AG04450 (cell line): ENCODE data around the gene MAP4K1. TPM values are rescaled to one million over a fixed set of nuclear protein-coding genes. Genes with fewer than 3 reads are reported as not detected.
"Not testable (repeated sequence)": the region's sequence is repeated elsewhere in the genome, so short reads cannot be mapped to it uniquely, and the experiment has no call there.

Source experiments
- CTCF ChIA-PET: fragments of 300-600, 350-600 bp; formaldehyde crosslinking; extraction: SDS; loops from one replicate; lab custom pipeline; 2022; ENCODE audit warnings: antibody characterized with exemption, inconsistent platforms; lab: Charles Lee
- POLR2A ChIA-PET: fragments of 350-600 bp; formaldehyde crosslinking; extraction: SDS; loops from one replicate; lab custom pipeline; 2021; ENCODE audit warnings: antibody characterized with exemption, inconsistent platforms; lab: Yijun Ruan, JAX
- DNase-seq: peaks from one replicate; pipeline ENCODE4 v3.0.0-alpha.2; 2011; ENCODE audit warnings: low read depth, low spot score
- H3K27ac ChIP-seq: one replicate; pipeline ENCODE4 v1.5.1; 2012; ENCODE audit warnings: low read depth, low read length, control low read depth
- H3K27me3 ChIP-seq: one replicate; pipeline ENCODE4 v1.6.0; 2012; ENCODE audit warnings: low read length; ENCODE audit not compliant: control insufficient read depth, insufficient read depth
- H3K4me3 ChIP-seq: 2 replicates; pipeline ENCODE4 v1.5.1; 2011; ENCODE audit warnings: mild to moderate bottlenecking, low read depth, low read length, control low read depth
- H3K9me3 ChIP-seq: 2 replicates; pipeline ENCODE4 v1.5.1; 2012; ENCODE audit warnings: low read length; ENCODE audit not compliant: control insufficient read depth, insufficient read depth
- CTCF ChIP-seq: IDR thresholded peaks from 2 replicates; pipeline ENCODE4 v1.5.1; 2011; ENCODE audit warnings: low read depth, low read length, control low read depth, inconsistent platforms
- polyA plus RNA-seq: library from polyadenylated mRNA; depleted of rRNA; stranded (reverse); fragments of >200 nt; gene quantifications from 2 replicates; pipeline ENCODE4 v1.2.3, GENCODE V29; 2011

MAP4K1 gene
- polyA plus RNA-seq, 1 experiment: 0.09 TPM

- ChIA-PET POLR2A (no interaction called here), CTCF (no interaction called here)
- no peak for TF ChIP-seq CTCF
- H3K27me3 ChIP-seq: peaks cover 3% of the 10 kb centered on the region
- H3K4me3 ChIP-seq: no peak overlapping the region
- no peak overlapping the region for H3K27ac ChIP-seq
- H3K9me3 ChIP-seq: no peaks in the 10 kb centered on the region
- DNase-seq: no peak
Observed at GRCh38 chr19:38587562-38587961, 30.2 kb downstream of the MAP4K1 start.

- no peaks in the 10 kb centered on the region for H3K9me3 ChIP-seq
- H3K27ac ChIP-seq: no peak overlapping the region
- no peak for DNase-seq
- no peaks in the 10 kb centered on the region for H3K27me3 ChIP-seq
- TF ChIP-seq CTCF: no peak
- H3K4me3 ChIP-seq: no peak overlapping the region
- ChIA-PET CTCF (no interaction called here), POLR2A (no interaction called here)
Observed at GRCh38 chr19:38583985-38584305, 33.8 kb downstream of the MAP4K1 start.

GRCh38 chr19:38583219-38583984, 34.4 kb downstream of the MAP4K1 start:
- Histone ChIP-seq H3K27me3 (no peaks in the 10 kb centered on the region), H3K4me3 (no peak overlapping the region), H3K27ac (no peak overlapping the region), H3K9me3 (no peaks in the 10 kb centered on the region)
- DNase-seq: no peak
- ChIA-PET CTCF (interaction anchor here (0.7 kb wide), 1 partner anchor 310 kb away, joined by 3 read pairs; no protein-coding TSS in a partner anchor), POLR2A (no interaction called here)
- no peak for TF ChIP-seq CTCF

- Histone ChIP-seq H3K9me3 (no peaks in the 10 kb centered on the region), H3K27ac (no peak overlapping the region), H3K4me3 (no peak overlapping the region), H3K27me3 (no peaks in the 10 kb centered on the region)
- DNase-seq: no peak
- CTCF ChIA-PET: no interaction called here
- no peak for TF ChIP-seq CTCF
- POLR2A ChIA-PET: no interaction called here
Observed at GRCh38 chr19:38580080-38580479, 37.7 kb downstream of the MAP4K1 start.

GRCh38 chr19:38579304-38579703, 38.4 kb downstream of the MAP4K1 start:
- POLR2A ChIA-PET, DNase-seq: not testable (repeated sequence)

More at GRCh38 chr19:38579304-38579703, 38.4 kb downstream of the MAP4K1 start:
- H3K9me3 ChIP-seq, H3K27ac ChIP-seq, H3K4me3 ChIP-seq, H3K27me3 ChIP-seq, CTCF ChIA-PET: not testable (repeated sequence)
